Breast epithelium (tissue), 3 donors: Measurements from ENCODE around the gene ANKRD2.

Experiments
- POLR2A ChIP-seq: fragments of 450-650 bp; IDR thresholded peaks from one replicate; pipeline ENCODE4 v1.6.1; 2016; ENCODE audit warnings: antibody characterized with exemption, mild to moderate bottlenecking, moderate library complexity
- POLR2AphosphoS5 ChIP-seq, 3 donors: sonication (generic); formaldehyde crosslinking; IDR thresholded peaks; one replicate each; pipeline ENCODE4 v1.6.1; 2017; ENCODE audit warnings: antibody characterized with exemption in 3 of 3

- TF ChIP-seq POLR2A (no peak), POLR2AphosphoS5 (IDR thresholded peaks at IDR 0.05) (no peak)
These were observed 41.1 kb upstream of the ANKRD2 start for GRCh38 chr10:97531401-97531986.
